Endodermal cell (in vitro differentiated cells): ENCODE data around the gene HECW1. TPM values are rescaled to one million over a fixed set of nuclear protein-coding genes. Genes with fewer than 3 reads are reported as not detected.

Source experiments
- DNase-seq: peaks from one replicate; pipeline ENCODE4 v3.0.0-alpha.2; 2017
- H3K27ac ChIP-seq: 2 replicates; pipeline ENCODE4 v1.5.1; 2013; ENCODE audit warnings: mild to moderate bottlenecking, low read depth, low read length, moderate library complexity
- H3K27me3 ChIP-seq: 2 replicates; pipeline ENCODE4 v1.6.1; 2013; ENCODE audit warnings: mild to moderate bottlenecking, low read length, moderate library complexity; ENCODE audit not compliant: insufficient read depth, control insufficient read depth, poor library complexity, severe bottlenecking
- H3K36me3 ChIP-seq: 2 replicates; pipeline ENCODE4 v1.7.0; 2013; ENCODE audit warnings: mild to moderate bottlenecking, low read length, moderate library complexity; ENCODE audit not compliant: control insufficient read depth, insufficient read depth
- H3K4me1 ChIP-seq: one replicate; pipeline ENCODE4 v1.7.0; 2013; ENCODE audit warnings: low read length; ENCODE audit not compliant: control insufficient read depth, insufficient read depth
- H3K4me3 ChIP-seq: 2 replicates; pipeline ENCODE4 v1.5.1; 2013; ENCODE audit warnings: mild to moderate bottlenecking, low read length, moderate library complexity
- H3K9ac ChIP-seq: 2 replicates; pipeline ENCODE4 v1.6.1; 2013; ENCODE audit warnings: mild to moderate bottlenecking, low read length, moderate library complexity; ENCODE audit not compliant: poor library complexity, severe bottlenecking; ENCODE audit errors: extremely low read depth
- H3K9me3 ChIP-seq: 2 replicates; pipeline ENCODE4 v1.6.1; 2013; ENCODE audit warnings: mild to moderate bottlenecking, low read length, moderate library complexity; ENCODE audit not compliant: control insufficient read depth
- H3K27ac Mint-ChIP-seq: 2 replicates; pipeline ENCODE4 v1.8.0; 2020; ENCODE audit warnings: mixed read lengths
- H3K27me3 Mint-ChIP-seq: 2 replicates; pipeline ENCODE4 v1.8.0; 2021; ENCODE audit warnings: mild to moderate bottlenecking, mixed read lengths; ENCODE audit not compliant: insufficient read depth
- H3K36me3 Mint-ChIP-seq: 2 replicates; pipeline ENCODE4 v1.8.0; 2020; ENCODE audit warnings: low read depth, mixed read lengths
- H3K4me1 Mint-ChIP-seq: 2 replicates; pipeline ENCODE4 v1.8.0; 2020; ENCODE audit warnings: mixed read lengths
- H3K4me3 Mint-ChIP-seq: 2 replicates; pipeline ENCODE4 v1.8.0; 2020; ENCODE audit warnings: mild to moderate bottlenecking, moderate library complexity, mixed read lengths
- H3K9me3 Mint-ChIP-seq: 2 replicates; pipeline ENCODE4 v1.8.0; 2020; ENCODE audit warnings: mild to moderate bottlenecking, mixed read lengths
- WGBS, 2 experiments: methylation state at CpG; one replicate each; pipeline versions ENCODE4 v1.1.5 to v1.1.7; 2013; ENCODE audit warnings: missing lambda C conversion rate in 2 of 2, mixed read lengths in 1 of 2; ENCODE audit not compliant: insufficient coverage in 1 of 2, insufficient read length in 1 of 2; 5-methylcytosine and 5-hydroxymethylcytosine counted together
- total RNA-seq, 2 donors: library from RNA; stranded (reverse); fragmentation: NEBNext Ultra II Directional in 1 of 2; extraction: Animal tissue kit (Norgen Biotek cat#: 25700) in 1 of 2; gene quantifications; 2 replicates in 1 of 2; 3 replicates in 1 of 2; pipeline ENCODE4 v1.2.1, GENCODE V29; 2021
- TF ChIP-seq, protein P1 (sequence below): fragments of 200-600 bp; sonication (generic); conservative IDR thresholded peaks from 2 replicates; pipeline ENCODE4 v1.5.0; 2021; ENCODE audit warnings: antibody characterized with exemption, mild to moderate bottlenecking

Gene HECW1
- total RNA-seq, 2 donors from 2014 or later: 4.6 to 12.0 TPM

- Histone ChIP-seq H3K36me3 (no peaks in the 10 kb centered on the region), H3K4me3 (peak overlapping the region; percentile 73), H3K4me1 (peaks cover 14% of the 10 kb centered on the region), H3K9me3 (peaks cover 58% of the 10 kb centered on the region), H3K9ac (no peak overlapping the region), H3K27ac (no peak overlapping the region), H3K27me3 (no peaks in the 10 kb centered on the region)
- no peak overlapping the region for H3K27ac Mint-ChIP-seq
- TF ChIP-seq, protein P1, sequence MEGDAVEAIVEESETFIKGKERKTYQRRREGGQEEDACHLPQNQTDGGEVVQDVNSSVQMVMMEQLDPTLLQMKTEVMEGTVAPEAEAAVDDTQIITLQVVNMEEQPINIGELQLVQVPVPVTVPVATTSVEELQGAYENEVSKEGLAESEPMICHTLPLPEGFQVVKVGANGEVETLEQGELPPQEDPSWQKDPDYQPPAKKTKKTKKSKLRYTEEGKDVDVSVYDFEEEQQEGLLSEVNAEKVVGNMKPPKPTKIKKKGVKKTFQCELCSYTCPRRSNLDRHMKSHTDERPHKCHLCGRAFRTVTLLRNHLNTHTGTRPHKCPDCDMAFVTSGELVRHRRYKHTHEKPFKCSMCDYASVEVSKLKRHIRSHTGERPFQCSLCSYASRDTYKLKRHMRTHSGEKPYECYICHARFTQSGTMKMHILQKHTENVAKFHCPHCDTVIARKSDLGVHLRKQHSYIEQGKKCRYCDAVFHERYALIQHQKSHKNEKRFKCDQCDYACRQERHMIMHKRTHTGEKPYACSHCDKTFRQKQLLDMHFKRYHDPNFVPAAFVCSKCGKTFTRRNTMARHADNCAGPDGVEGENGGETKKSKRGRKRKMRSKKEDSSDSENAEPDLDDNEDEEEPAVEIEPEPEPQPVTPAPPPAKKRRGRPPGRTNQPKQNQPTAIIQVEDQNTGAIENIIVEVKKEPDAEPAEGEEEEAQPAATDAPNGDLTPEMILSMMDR: no peak
- no peak for DNase-seq
- H3K4me1 Mint-ChIP-seq: peaks cover 35% of the 10 kb centered on the region
- H3K27me3 Mint-ChIP-seq: no peaks in the 10 kb centered on the region
- 82 to 87% methylated on average over 3 of the region's 3 CpGs for WGBS, 2 experiments
- peaks cover 57% of the 10 kb centered on the region for H3K9me3 Mint-ChIP-seq
- H3K4me3 Mint-ChIP-seq: no peak overlapping the region
- peaks cover 6% of the 10 kb centered on the region for H3K36me3 Mint-ChIP-seq
These were observed 179.3 kb downstream of the HECW1 start for GRCh38 chr7:43291789-43292188.

GRCh38 chr7:43292384-43292783, 179.9 kb downstream of the HECW1 start:
- H3K4me1 Mint-ChIP-seq: peaks cover 38% of the 10 kb centered on the region
- Histone ChIP-seq H3K27me3 (no peaks in the 10 kb centered on the region), H3K9me3 (peaks cover 52% of the 10 kb centered on the region), H3K27ac (no peak overlapping the region), H3K9ac (no peak overlapping the region), H3K4me3 (peak overlapping the region; percentile 11), H3K4me1 (peaks cover 14% of the 10 kb centered on the region), H3K36me3 (no peaks in the 10 kb centered on the region)
- no peaks in the 10 kb centered on the region for H3K27me3 Mint-ChIP-seq
- 95% methylated on average over 1 of the region's 1 CpG; no CpG with 5 or more reads in 1 of the 2 experiments for WGBS, 2 experiments
- H3K27ac Mint-ChIP-seq: no peak overlapping the region
- TF ChIP-seq, protein P1: no peak
- H3K4me3 Mint-ChIP-seq: no peak overlapping the region
- DNase-seq: peak; percentile 61
- peaks cover 3% of the 10 kb centered on the region for H3K36me3 Mint-ChIP-seq
- H3K9me3 Mint-ChIP-seq: peaks cover 51% of the 10 kb centered on the region

DNA sequence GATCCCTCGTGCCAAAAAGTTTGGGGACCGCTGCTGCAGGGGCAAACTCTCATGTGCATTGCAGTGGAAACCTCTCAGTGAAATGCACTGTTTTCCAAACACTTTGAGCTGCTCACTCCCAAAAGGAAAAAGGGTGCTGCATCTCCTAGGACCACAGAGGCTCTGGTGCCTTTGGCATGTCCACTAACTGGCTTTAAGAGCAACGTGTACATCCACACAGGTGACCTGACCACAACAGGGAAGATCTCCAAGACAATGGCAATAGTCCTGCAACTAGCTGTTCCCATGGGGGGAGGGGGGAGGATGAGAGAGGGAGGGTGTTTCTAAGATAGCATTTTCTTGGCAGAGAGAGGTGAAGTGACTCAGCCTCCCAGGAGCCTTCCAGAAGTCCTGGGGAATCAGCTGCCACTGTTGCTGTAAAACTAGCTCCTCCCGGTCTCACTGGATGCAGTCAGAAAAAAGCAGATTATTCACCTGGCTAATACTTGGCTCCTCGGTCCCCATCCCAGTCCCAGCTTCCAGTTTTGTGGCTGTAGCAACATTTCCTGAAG, 181.7 kb downstream of the HECW1 start:
- peak overlapping the region; percentile 92 for H3K27ac Mint-ChIP-seq
- no peak overlapping the region for H3K4me3 Mint-ChIP-seq
- WGBS, 2 experiments: 64 to 89% methylated on average over 3 to 5 of the region's 5 CpGs
- Histone ChIP-seq H3K27ac (no peak overlapping the region), H3K4me1 (peaks cover 14% of the 10 kb centered on the region), H3K27me3 (no peaks in the 10 kb centered on the region), H3K4me3 (peak overlapping the region; percentile 13), H3K36me3 (no peaks in the 10 kb centered on the region), H3K9ac (peak overlapping the region; percentile 57), H3K9me3 (peaks cover 36% of the 10 kb centered on the region)
- H3K27me3 Mint-ChIP-seq: no peaks in the 10 kb centered on the region
- peaks cover 35% of the 10 kb centered on the region for H3K9me3 Mint-ChIP-seq
- peaks cover 38% of the 10 kb centered on the region for H3K4me1 Mint-ChIP-seq
- peaks cover 3% of the 10 kb centered on the region for H3K36me3 Mint-ChIP-seq
- TF ChIP-seq, protein P1: no peak
- DNase-seq: peak; percentile 88
